Stimulated activated CD4-positive, alpha-beta T cell treated with anti-CD3 and anti-CD28 coated beads, Interleukin-2, amount 100 ng/mL, for 4 hours (primary cell): Measurements from ENCODE around the gene PRRC2C.
"Not testable (repeated sequence)": the region's sequence is repeated elsewhere in the genome, so short reads cannot be mapped to it uniquely, and the experiment has no call there.

Experiments
- DNase-seq: peaks from one replicate; pipeline ENCODE4 v3.0.0-alpha.2; 2020; ENCODE audit warnings: low read depth

Gene PRRC2C

DNA sequence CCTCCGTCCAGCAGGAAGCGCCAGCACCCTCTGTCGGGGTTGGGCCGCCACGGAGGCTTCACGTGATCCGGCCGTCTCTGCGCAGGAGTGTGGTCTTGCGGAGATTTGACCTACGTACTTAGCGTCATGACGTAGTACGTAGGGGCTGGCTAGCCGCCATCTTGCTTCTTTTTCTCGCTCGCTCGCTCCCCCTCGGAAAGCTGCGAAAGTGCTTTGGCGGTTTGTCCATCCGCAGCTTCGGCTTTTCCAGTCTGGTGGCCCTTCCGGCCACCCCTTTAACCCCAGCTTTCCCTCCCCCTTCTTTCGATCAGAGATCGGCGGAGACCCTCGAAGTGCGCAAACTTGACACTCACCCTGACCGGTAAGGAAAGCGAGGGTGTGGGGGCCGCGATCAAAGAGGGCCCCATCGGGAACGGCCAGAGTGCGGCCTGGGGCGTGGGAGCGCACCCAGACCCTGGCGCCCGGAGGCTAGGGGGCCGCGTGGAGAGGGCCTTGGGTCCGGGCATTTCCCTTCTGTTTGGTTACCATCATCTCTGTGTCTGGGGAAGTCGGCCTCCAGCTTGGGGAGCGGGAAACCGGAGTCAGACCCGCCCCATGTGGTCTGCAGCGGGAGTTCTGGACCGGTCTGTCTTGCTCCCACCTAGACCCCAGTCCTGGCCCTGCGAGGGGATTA lies at the start of gene PRRC2C:
Gene PRRC2C, plus strand, starts transcription at position 156 of the 673 bp plus-strand sequence. CDS start 26,559 bp downstream, outside the sequence.
- peak; percentile 93 for DNase-seq

DNA sequence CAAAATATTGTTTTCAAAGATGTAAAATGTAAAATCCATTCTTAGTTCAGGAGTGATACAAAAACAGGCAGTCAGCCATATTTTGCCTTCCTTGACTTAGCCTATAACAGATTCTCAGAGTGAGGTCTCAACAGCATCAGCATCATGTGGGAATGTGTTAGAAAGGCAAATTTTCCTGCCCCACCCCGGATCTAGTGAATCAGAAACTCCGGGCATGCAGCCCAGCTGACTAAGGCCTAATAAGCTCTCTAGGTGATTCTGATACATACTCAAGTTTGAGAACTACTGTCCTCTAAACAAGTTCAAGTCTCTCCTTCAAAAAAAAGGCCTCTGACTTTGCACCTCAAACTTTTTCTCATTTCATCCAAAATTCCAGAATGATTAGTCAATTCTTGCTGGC lies 46.9 kb upstream of the PRRC2C start:
- DNase-seq = no peak

GRCh38 chr1:171440201-171440600 lies 45.1 kb upstream of the PRRC2C start:
- DNase-seq = not testable (repeated sequence)

DNA sequence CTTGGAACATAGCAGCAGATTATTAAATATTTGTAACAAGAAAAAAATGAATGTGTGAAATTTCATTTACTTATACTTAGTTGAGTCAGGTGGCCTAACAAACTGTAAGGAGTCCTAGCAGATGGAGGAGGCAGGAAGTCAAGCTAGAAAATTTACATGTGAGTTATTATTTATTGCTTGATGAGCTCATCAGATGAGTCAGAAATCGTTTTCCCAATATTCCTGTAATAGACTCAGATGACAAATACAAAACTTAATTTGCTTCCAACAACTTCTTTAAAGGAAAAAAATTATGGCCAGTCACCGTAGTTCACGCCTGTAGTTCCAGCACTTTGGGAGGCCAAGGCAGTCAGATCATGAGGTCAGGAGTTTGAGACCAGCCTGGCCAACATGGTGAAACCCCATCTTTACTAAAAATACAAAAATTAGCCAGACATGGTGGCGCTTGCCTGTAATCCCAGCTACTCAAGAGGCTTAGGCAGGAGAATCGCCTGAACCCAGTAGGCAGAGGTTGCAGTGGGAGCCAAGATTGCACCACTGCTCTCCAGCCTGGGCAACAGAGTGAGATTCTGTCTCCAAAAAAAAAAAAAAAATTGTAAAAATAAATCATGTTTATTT lies 43.9 kb upstream of the PRRC2C start:
- not testable (repeated sequence) for DNase-seq

DNA sequence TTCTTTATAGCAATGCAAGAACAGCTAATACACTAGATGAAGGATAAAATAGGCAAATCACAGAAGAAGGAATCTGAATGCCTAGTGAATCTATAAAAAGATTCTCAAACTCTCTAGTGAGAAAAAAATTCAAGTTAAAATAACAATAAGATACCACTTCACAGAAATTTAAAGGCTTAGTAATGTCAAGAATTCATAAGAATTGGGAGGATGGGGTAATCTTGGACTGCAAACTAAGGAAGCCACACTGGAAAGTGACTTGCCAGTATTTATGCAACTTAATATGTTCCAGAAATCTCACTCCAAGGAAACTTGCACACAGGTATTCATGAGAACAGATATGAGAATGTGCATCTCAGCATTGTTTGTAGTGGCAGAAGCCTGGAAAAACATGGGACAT lies 38.9 kb upstream of the PRRC2C start:
- DNase-seq = no peak

- no peak for DNase-seq
Observed at GRCh38 chr1:171455967-171456366, 29.4 kb upstream of the PRRC2C start.

DNA sequence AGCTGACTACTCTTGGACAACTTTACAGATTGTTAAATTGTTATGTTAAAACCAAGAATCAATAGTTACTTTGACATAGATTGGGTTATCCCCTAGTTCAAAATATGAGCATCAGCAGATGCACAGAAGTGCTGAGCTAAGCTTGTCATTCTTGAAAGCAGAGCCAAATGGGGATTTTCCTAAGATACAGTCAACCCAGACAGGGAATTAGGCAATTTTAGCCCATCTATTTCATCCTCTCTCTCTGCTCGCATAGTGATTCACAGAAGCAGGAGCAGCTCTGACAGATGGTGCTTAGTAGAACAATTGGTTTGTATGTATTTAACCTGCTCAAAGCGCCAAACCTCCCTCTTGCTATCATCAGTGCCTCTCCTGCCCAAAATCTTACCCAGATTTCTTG lies 27.9 kb upstream of the PRRC2C start:
- no peak for DNase-seq

GRCh38 chr1:171460018-171460620 lies 25.2 kb upstream of the PRRC2C start:
- DNase-seq = no peak

DNA sequence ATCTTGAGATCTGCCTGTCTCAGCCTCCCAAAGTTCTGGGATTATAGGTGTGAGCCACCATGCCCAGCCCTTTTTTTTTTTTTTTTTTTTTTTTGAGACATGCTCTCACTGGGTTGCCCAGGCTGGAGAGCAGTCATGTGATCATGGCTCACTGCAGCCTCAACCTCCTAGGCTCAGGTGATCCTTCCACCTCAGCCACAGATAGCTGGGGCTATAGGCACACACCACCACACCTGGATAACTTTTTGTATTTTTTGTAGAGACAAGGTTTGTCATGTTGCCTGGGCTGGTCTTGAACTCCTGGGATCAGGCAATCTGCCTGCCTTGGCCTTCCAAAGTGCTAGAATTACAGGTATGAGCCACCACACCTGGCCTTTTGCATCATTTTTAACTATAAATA lies 17.7 kb upstream of the PRRC2C start:
- no peak for DNase-seq

DNA sequence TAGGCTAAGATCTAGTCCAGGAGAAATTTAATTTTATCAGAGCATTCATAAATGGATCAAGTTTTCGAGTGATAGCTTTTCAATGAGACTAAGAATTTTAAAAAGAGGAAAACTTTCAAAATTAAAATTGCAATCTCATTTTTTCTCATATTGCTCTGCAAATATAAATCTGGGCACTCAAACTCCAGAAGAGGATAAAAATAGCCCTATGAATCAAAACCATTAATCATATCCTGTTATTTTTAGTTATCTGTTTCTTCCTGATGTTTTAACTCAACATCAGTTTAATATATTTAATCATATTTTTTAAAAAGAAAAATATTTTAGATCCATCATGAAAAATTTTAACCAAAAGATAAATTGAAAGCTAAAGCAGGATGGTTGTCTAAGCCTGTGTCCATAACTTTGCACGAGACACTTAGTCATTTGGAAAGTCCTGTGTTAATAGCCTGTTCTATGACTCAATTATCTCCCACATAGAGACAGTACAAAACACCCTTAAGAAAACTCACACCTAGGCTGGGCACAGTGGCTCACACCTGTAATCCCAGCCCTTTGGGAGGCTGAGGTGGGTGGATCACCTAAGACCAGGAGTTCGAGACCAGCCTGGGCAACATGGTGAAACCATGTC lies 17.1 kb upstream of the PRRC2C start:
- DNase-seq = no peak

DNA sequence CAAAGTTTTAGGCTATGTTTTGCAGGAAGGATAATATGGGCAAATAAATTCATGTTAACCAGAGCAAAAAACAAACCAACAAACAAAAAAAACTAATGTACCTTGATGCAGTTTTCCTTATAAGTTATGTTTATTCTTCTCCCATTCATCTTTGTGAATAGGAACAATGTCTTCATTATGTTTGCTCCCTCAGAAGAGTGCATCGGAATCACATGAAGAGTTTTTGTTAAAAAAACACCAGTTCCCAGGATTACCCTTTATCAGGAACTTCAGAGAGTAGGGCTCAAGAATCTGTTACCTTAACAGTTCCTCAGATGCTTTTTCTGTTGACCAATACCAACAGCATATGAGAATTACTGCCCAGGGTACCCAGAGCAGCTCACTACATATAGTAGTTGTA lies 14.6 kb upstream of the PRRC2C start:
- DNase-seq = no peak

DNA sequence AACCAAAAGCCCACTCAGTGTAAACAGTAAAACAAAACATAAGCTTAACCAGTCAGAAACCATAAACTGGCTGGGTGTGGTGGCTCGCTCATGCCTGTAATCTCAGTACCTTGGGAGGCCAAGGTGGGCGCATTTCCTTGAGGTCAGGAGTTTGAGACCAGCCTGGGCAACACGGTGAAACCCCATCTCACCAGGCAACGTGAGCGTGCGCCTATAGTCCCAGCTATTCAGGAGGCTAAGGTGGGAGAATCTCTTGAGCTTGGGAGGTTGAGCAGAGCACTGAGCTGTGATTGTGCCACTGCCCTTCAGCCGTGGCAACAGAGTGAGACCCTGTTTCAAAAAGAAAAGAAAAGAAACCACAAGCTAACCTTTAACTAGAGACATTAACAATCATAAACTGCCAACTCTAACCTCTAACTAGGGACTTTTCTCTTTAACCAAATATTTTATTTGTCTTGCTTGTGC lies 13.1 kb upstream of the PRRC2C start:
- DNase-seq = no peak

DNA sequence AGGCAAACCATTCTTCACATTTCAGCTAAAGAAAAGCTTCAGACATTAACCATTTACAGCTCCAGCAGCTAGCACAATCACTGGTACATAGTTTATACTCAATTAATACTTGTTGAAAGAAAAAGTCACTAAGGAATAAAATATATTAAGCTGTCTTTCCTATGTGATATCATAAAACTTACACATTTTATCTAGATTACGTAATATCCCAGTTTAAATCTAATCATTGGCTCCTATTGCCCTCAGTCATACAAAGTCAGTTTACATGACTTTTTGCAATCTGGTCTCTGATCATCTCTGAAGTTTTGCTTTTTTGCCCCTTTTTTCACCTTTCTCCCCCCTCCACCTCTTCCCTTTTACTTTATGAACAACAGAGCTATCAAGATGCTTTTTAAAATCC lies 8.5 kb upstream of the PRRC2C start:
- DNase-seq = no peak

DNA sequence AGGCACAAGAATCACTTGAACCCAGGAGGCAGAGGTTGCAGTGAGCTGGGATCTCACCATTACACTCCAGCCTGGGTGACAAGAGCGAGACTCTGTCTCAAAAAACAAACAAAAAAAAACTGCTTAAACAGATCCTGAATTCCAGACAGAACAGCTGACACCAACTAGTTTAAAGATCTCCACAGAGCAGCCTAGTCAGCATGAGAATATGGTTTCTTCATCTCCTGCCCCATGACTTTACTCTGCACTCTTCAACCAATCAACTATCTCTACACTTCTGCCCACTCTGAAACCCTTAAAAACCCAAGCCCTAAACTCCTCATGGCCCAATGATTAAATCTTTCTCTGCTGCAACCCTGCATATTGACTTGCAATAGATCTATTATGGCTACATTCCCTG lies 7.5 kb upstream of the PRRC2C start:
- DNase-seq = no peak

DNA sequence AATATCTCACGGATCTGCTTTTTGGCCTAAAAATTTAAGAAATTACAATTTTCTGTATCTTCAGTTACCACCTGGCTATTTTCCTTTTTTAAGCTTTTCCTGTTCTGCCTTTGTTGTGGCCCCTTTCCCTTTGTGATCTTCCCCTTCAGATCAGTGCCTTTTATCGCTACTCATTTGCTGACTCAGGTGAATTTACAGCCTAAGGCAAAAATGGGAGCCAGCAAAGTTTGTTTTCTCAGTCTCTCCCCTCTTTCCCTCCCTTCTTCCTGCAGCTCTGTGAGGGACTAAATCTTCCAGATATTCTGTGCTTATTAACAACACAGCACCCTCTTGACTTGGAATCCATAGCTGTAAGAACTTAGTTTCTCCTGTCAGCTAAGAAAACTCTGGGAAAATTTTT lies 5.3 kb upstream of the PRRC2C start:
- no peak for DNase-seq

DNA sequence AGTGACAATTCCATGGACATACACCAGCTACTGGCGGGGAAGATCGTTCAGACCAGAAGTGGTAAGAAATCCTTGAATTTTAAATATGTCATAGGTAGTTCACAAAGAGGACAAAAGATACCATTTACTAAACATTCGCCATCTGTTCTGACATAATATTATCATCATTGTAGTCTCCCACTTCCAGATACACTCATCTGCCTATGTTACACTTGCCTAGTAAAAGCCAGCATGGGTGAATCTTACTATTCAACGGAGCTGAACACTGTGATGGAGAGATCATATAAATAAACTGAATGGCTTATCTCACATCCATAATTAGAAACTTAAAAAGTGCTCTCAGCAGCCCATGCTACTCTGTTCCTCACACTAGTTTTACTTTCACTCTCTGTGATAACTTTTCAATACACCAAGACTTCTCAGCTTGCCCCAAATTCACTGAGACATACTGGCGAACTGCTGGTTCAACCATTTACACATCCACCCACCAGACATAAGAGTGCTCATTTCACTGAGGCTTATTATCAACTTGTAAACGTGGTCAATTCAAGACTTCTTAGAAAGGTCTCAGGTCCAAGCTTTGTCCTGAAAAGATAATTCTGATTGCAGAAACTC lies 463 bp upstream of the PRRC2C start:
- no peak for DNase-seq

DNA sequence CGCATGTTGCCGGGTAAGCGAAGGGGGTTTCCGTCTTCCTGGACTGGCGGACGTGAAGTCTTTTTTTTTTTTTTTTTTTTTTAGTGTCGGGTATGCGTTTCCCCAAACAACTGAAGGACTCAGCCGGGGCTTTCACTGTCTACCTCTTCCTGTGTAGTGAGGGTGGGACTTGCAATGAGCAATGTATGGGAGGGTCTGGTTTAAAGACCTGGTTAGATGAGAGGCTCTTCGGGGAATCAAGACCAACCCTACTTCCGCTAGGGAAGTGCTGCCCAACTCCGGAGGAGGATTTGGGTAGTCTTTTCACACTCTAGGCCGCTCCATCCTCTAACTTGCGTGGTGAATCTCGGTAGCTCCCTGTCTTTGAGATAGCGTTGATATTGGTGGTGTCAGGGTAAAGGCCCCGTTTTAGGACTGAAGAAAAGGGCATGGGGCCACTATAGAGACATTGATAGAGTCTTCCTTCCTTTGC lies 754 bp downstream of the PRRC2C start:
- DNase-seq = peak; percentile 65

DNA sequence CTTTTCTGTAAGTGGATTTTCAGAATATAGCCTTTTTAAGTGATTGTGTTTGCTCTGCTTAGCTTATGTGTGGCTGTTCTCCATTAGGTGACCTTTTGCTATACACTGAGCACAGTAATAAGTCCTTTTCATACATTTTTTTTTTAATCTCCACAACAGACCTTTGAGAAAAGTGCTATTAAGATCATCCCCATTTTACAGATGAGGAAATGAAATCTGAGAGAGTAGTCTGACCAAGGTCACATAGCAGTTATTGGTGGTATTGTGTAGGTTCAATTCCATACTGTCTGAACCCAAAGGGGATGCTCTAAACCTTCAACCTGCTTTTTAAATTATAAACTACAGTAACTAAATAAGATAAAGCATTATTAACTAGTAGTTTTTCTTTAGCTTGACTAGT lies 1.7 kb downstream of the PRRC2C start:
- no peak for DNase-seq

DNA sequence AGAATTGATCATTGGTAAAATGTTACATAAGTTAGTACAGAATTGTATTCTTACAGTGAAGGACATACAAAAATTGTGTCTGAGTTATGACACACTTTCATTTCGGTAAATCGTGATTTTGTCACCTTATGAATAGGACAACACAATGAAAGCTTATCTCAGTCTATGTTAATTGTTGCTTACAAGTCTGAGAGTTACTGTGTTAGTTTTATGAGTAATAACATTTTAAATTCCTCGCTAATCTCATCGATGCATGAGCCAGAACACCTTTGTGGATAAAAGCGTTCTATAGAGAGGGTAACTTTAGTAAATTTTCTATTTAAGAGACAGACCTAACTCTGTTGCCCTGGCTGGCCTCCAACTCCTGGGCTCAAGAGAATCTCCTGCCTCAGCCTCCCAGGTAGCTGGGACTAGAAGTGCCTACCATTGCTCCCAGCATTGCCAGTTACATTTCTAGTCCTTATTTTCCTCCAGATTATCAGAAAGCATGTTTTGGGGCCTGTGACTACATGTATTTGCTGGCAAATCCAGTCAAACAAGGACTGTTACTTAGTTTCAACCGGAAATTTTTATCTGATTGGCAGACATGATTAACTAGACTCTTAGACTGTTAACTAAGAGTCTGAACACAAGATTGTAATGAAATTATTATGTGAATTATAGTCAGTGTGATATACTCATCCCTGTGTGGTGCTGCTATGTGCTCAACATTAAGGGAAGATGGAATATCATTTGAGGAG lies 3.0 kb downstream of the PRRC2C start:
- no peak for DNase-seq

- no peak for DNase-seq
Observed at GRCh38 chr1:171494076-171494475, 8.7 kb downstream of the PRRC2C start.

- DNase-seq = no peak
Observed at GRCh38 chr1:171495444-171495843, 10.1 kb downstream of the PRRC2C start.

GRCh38 chr1:171500304-171500703 lies 15.0 kb downstream of the PRRC2C start:
- DNase-seq = no peak
